Mammary epithelial cell (primary cell): ENCODE results near the gene CIITA.

Source experiments
- EZH2 ChIP-seq: IDR thresholded peaks from 2 replicates; pipeline ENCODE4 v1.6.1; 2012; ENCODE audit warnings: low read length, inconsistent platforms, borderline replicate concordance
- TF ChIP-seq, protein P1 (sequence below), 2 donors: IDR thresholded peaks in 1 of 2; conservative IDR thresholded peaks in 1 of 2; 2 replicates each; pipeline ENCODE4 v1.5.1; 2011 to 2012; ENCODE audit warnings: inconsistent platforms in 2 of 2, low read length in 2 of 2, mild to moderate bottlenecking in 2 of 2, control low read depth in 1 of 2, low read depth in 1 of 2; ENCODE audit not compliant: insufficient read depth in 1 of 2; ENCODE audit errors: extremely low read depth in 1 of 2

- TF ChIP-seq, protein P1, sequence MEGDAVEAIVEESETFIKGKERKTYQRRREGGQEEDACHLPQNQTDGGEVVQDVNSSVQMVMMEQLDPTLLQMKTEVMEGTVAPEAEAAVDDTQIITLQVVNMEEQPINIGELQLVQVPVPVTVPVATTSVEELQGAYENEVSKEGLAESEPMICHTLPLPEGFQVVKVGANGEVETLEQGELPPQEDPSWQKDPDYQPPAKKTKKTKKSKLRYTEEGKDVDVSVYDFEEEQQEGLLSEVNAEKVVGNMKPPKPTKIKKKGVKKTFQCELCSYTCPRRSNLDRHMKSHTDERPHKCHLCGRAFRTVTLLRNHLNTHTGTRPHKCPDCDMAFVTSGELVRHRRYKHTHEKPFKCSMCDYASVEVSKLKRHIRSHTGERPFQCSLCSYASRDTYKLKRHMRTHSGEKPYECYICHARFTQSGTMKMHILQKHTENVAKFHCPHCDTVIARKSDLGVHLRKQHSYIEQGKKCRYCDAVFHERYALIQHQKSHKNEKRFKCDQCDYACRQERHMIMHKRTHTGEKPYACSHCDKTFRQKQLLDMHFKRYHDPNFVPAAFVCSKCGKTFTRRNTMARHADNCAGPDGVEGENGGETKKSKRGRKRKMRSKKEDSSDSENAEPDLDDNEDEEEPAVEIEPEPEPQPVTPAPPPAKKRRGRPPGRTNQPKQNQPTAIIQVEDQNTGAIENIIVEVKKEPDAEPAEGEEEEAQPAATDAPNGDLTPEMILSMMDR (conservative IDR thresholded peaks at IDR 0.05 in 1 of 2, IDR thresholded peaks at IDR 0.05 in 1 of 2; ENCODE audit: extremely low read depth in 1 of 2, insufficient read depth in 1 of 2, low read depth in 1 of 2, low read length in 2 of 2): no peak
- TF ChIP-seq EZH2: no peak
Measured at GRCh38 chr16:10944249-10945064, 67.5 kb downstream of the CIITA start, which contains the start of gene CLEC16A.
